Endothelial cell of umbilical vein (primary cell): ENCODE results near the gene ABHD18. TPM values are rescaled to one million over a fixed set of nuclear protein-coding genes. Genes with fewer than 3 reads are reported as not detected.

Source experiments
- BruUV-seq: library from RNA; stranded (reverse); fragments of 400-500 nt; replicated peaks from 2 replicates; lab custom pipeline; 2021; lab: Mats Ljungman, UMichigan
- CTCF ChIA-PET: fragments of 300-600, 350-600 bp; sonication (Branson Sonifier 250); formaldehyde crosslinking; loops from one replicate; lab custom pipeline; 2021; ENCODE audit warnings: antibody characterized with exemption, inconsistent platforms; lab: Charles Lee
- POLR2A ChIA-PET: fragments of 300-600, 350-600 bp; sonication (Branson Sonifier 250); formaldehyde crosslinking; loops from one replicate; lab custom pipeline; 2021; ENCODE audit warnings: antibody characterized with exemption, inconsistent platforms; lab: Charles Lee
- DNase-seq: peaks from one replicate; pipeline ENCODE4 v3.0.0-alpha.2; 2011; ENCODE audit warnings: low read depth, low spot score
- FAIRE-seq: peaks from 2 replicates; lab custom pipeline; 2011; peaks lifted over from hg19 to GRCh38; lab: Jason Lieb, UNC
- H2AFZ ChIP-seq: 2 replicates; pipeline ENCODE4 v1.6.0; 2012; ENCODE audit warnings: low read depth, low read length, control low read depth, inconsistent platforms
- H3K27ac ChIP-seq: 2 replicates; pipeline ENCODE4 v1.5.1; 2011; ENCODE audit warnings: low read depth, mild to moderate bottlenecking, control low read depth, low read length, moderate library complexity; ENCODE audit not compliant: insufficient read depth
- H3K27me3 ChIP-seq, 2 experiments: 2 replicates each; pipeline versions ENCODE4 v1.6.0 to v1.6.1; 2011; ENCODE audit warnings: low read length in 2 of 2, mixed read lengths in 1 of 2; ENCODE audit not compliant: control insufficient read depth in 2 of 2, insufficient read depth in 2 of 2
- H3K36me3 ChIP-seq, 2 experiments: 2 replicates in 1 of 2; 3 replicates in 1 of 2; pipeline ENCODE4 v1.5.1; 2011; ENCODE audit warnings: low read length in 2 of 2, mild to moderate bottlenecking in 1 of 2, moderate library complexity in 1 of 2; ENCODE audit not compliant: control insufficient read depth in 2 of 2, insufficient read depth in 2 of 2; ENCODE audit errors: extremely low read depth in 1 of 2
- H3K4me1 ChIP-seq: 3 replicates; pipeline ENCODE4 v1.5.1; 2011; ENCODE audit warnings: mild to moderate bottlenecking, low read length; ENCODE audit not compliant: control insufficient read depth, insufficient read depth; ENCODE audit errors: extremely low read depth
- H3K4me2 ChIP-seq: 2 replicates; pipeline ENCODE4 v1.6.1; 2011; ENCODE audit warnings: low read length, control low read depth, mixed read lengths; ENCODE audit not compliant: insufficient read depth
- H3K4me3 ChIP-seq, 3 experiments: fragments of 200-600 bp in 1 of 3; sonication (generic), shearing (Covaris generic) in 1 of 3; replicated peaks in 1 of 3; 2 replicates each; pipeline ENCODE4 v1.5.1; 2011 to 2016; ENCODE audit warnings: control low read depth in 3 of 3, low read length in 3 of 3, mild to moderate bottlenecking in 2 of 3, inconsistent platforms in 1 of 3, low read depth in 1 of 3, moderate library complexity in 1 of 3; ENCODE audit not compliant: insufficient read depth in 1 of 3
- H3K79me2 ChIP-seq: 2 replicates; pipeline ENCODE4 v1.6.0; 2012; ENCODE audit warnings: low read length, inconsistent platforms; ENCODE audit not compliant: control insufficient read depth, insufficient read depth
- H3K9ac ChIP-seq: replicated peaks from 2 replicates; pipeline ENCODE3; 2011; ENCODE audit warnings: low read length, control low read depth; ENCODE audit not compliant: insufficient read depth; ENCODE audit errors: extremely low read depth
- H3K9me1 ChIP-seq: replicated peaks from 3 replicates; pipeline ENCODE4 v1.6.0; 2011; ENCODE audit warnings: mild to moderate bottlenecking, low read length; ENCODE audit not compliant: control insufficient read depth, insufficient read depth; ENCODE audit errors: extremely low read depth
- H3K9me3 ChIP-seq: replicated peaks from 2 replicates; pipeline ENCODE4 v1.5.1; 2012; ENCODE audit warnings: low read length, inconsistent platforms; ENCODE audit not compliant: control insufficient read depth, insufficient read depth
- H4K20me1 ChIP-seq: replicated peaks from 2 replicates; pipeline ENCODE3; 2011; ENCODE audit warnings: mild to moderate bottlenecking, low read length; ENCODE audit not compliant: control insufficient read depth, insufficient read depth; ENCODE audit errors: extremely low read depth
- EZH2 ChIP-seq: IDR thresholded peaks from 2 replicates; pipeline ENCODE4 v1.6.1; 2012; ENCODE audit warnings: borderline replicate concordance, low read depth, mild to moderate bottlenecking, moderate library complexity, low read length, inconsistent platforms; ENCODE audit not compliant: severe bottlenecking
- FOS ChIP-seq: IDR thresholded peaks from 2 replicates; pipeline ENCODE4 v1.6.1; 2011; ENCODE audit warnings: mild to moderate bottlenecking, low read length, moderate library complexity, borderline replicate concordance; ENCODE audit not compliant: insufficient read depth
- GATA2 ChIP-seq: IDR thresholded peaks from 2 replicates; pipeline ENCODE4 v1.7.0; 2011; ENCODE audit warnings: low read depth, mild to moderate bottlenecking, moderate library complexity, mixed read lengths, low read length; ENCODE audit not compliant: insufficient read length, insufficient read depth
- JUN ChIP-seq: IDR thresholded peaks from 2 replicates; pipeline ENCODE4 v1.6.1; 2011; ENCODE audit warnings: borderline replicate concordance, low read depth; ENCODE audit not compliant: insufficient read length, insufficient read depth
- MAX ChIP-seq: IDR thresholded peaks from 2 replicates; pipeline ENCODE4 v1.6.1; 2011; ENCODE audit not compliant: insufficient read depth, insufficient read length
- MYC ChIP-seq: IDR thresholded peaks from one replicate; pipeline ENCODE4 v1.6.1; 2011; ENCODE audit warnings: mild to moderate bottlenecking, low read depth, low read length
- POLR2A ChIP-seq: IDR thresholded peaks from 2 replicates; pipeline ENCODE4 v1.6.1; 2012; ENCODE audit warnings: low read depth, mild to moderate bottlenecking, control low read depth, low read length
- POLR2AphosphoS5 ChIP-seq: IDR thresholded peaks from 2 replicates; pipeline ENCODE4 v1.6.1; 2012; ENCODE audit warnings: low read depth, mild to moderate bottlenecking, control low read depth, low read length, moderate library complexity; ENCODE audit not compliant: insufficient read depth
- dilution Hi-C: fragments of 300-500 bp; cut with MboI; formaldehyde crosslinking; loops from one replicate; pipeline ENCODE4 v1.15.0; 2019; ENCODE audit warnings: low sequenced_read_pairs; ENCODE audit not compliant: extremely low pct_ligation_motif_present
- intact Hi-C: fragments of 100-400 bp; cut with micrococcal nuclease; formaldehyde crosslinking; loops from one replicate; pipeline ENCODE4 v1.10.0; 2022
- polyA plus RNA-seq, 4 experiments: library from polyadenylated mRNA; depleted of rRNA in 3 of 4; stranded (reverse) in 3 of 4; unstranded in 1 of 4; fragments of >200 nt; gene quantifications; 2 replicates each; pipeline versions ENCODE4 v1.2.1 to v1.2.3, GENCODE V29; 2011 to 2012; ENCODE audit warnings: missing spikeins in 1 of 4
- total RNA-seq: library from RNA; stranded (reverse); gene quantifications from 2 replicates; pipeline ENCODE4 v1.2.3, GENCODE V29; 2021
- TF ChIP-seq, protein P1 (sequence below), 2 donors: IDR thresholded peaks; 1 replicate in 1 of 2; 2 replicates in 1 of 2; pipeline ENCODE4 v1.5.1; 2011; ENCODE audit warnings: low read length in 2 of 2, mild to moderate bottlenecking in 2 of 2, moderate library complexity in 2 of 2, control low read depth in 1 of 2, inconsistent platforms in 1 of 2, low read depth in 1 of 2; ENCODE audit not compliant: insufficient read depth in 1 of 2; ENCODE audit errors: extremely low read depth in 1 of 2

Gene ABHD18
- total and polyA plus RNA-seq, 2 donors (not counting 3 experiments of a cell fraction or from before 2014, with no cell fraction given), result 2.4 to 9.1 TPM

DNA sequence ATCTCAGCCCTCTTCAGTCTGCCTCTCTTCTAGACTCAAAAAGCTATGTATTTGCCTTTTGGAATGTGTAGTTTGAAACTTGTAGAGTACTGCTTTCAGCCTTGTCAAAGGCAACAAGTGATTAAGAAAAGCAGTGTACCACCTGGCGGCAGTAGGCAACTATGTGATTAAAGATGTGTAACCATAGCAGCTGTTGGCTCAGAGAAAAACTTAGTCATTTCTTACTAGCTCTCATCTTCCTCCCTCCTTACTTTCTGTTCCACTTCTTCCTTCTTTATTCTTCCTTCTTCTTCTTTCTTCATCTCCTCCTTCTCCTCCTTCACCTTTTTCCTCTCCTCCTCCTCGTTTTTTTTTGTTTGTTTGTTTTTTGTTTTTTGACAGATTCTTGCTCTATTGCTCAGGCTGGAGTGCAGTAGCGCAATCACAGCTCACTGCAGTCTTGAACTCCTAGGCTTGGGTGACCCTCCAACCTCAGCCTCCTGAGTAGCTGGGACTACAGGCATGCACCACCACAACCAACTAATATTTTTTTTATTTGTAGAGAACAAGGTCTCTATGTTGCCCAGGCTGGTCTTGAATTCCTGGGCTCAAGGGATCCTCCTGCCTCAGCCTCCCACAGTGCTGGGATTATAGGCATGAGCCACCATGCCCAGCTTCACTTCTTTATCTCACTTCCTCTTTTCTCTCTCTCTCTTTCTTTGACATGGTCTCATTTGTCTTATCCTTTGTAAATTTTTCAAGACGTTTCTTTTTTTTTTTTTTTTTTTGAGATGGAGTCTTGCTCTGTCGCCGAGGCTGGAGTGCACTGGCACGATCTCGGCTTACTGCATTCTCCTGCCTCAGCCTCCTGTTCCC, 32.6 kb downstream of the ABHD18 start:
- POLR2A ChIA-PET, result interaction anchor here (0.6 kb wide), 1 partner anchor 31 kb away, joined by 3 read pairs; no protein-coding TSS in a partner anchor

More for the DNA sequence above, 32.6 kb downstream of the ABHD18 start:
- no TSS peak for BruUV-seq
- Histone ChIP-seq H3K9me3 (no peaks in the 10 kb centered on the region), H4K20me1 (no peaks in the 10 kb centered on the region), H3K27ac (no peak overlapping the region), H3K4me2 (no peak overlapping the region), H3K79me2 (no peaks in the 10 kb centered on the region), H3K27me3 (no peaks in the 10 kb centered on the region), H3K9ac (no peak overlapping the region), H3K9me1 (no peaks in the 10 kb centered on the region), H3K4me1 (no peaks in the 10 kb centered on the region), H3K36me3 (no peaks in the 10 kb centered on the region), H3K4me3 (no peak overlapping the region), H2AFZ (no peak overlapping the region)
- no peak for TF ChIP-seq EZH2
- TF ChIP-seq POLR2A, result no peak
- no peak for TF ChIP-seq POLR2AphosphoS5
- no peak for TF ChIP-seq JUN
- TF ChIP-seq, protein P1, sequence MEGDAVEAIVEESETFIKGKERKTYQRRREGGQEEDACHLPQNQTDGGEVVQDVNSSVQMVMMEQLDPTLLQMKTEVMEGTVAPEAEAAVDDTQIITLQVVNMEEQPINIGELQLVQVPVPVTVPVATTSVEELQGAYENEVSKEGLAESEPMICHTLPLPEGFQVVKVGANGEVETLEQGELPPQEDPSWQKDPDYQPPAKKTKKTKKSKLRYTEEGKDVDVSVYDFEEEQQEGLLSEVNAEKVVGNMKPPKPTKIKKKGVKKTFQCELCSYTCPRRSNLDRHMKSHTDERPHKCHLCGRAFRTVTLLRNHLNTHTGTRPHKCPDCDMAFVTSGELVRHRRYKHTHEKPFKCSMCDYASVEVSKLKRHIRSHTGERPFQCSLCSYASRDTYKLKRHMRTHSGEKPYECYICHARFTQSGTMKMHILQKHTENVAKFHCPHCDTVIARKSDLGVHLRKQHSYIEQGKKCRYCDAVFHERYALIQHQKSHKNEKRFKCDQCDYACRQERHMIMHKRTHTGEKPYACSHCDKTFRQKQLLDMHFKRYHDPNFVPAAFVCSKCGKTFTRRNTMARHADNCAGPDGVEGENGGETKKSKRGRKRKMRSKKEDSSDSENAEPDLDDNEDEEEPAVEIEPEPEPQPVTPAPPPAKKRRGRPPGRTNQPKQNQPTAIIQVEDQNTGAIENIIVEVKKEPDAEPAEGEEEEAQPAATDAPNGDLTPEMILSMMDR (IDR thresholded peaks at IDR 0.05; ENCODE audit: extremely low read depth in 1 of 2, insufficient read depth in 1 of 2, low read depth in 1 of 2, low read length in 2 of 2), result no peak
- no peak for TF ChIP-seq GATA2
- no peak for TF ChIP-seq MAX
- TF ChIP-seq FOS, result no peak
- no peak for TF ChIP-seq MYC
- DNase-seq (no peak), FAIRE-seq (no peak)
- intact Hi-C loops (no loop called here), dilution Hi-C loops (no loop called here)
- CTCF ChIA-PET, result interaction anchor here (1.2 kb wide), 1 partner anchor 8 kb away, joined by 3 read pairs; no protein-coding TSS in a partner anchor
